Measurements from ENCODE around the gene PRR7. TPM values are rescaled to one million over a fixed set of nuclear protein-coding genes. Genes with fewer than 3 reads are reported as not detected.
A peak's percentile ranks its signal among the peaks of the same experiment; 100 is the strongest.

The PRR7 gene
- polyA plus RNA-seq, 1 of the 3 experiments (the other 2 are of a cell fraction), result 17.1 TPM

DNA sequence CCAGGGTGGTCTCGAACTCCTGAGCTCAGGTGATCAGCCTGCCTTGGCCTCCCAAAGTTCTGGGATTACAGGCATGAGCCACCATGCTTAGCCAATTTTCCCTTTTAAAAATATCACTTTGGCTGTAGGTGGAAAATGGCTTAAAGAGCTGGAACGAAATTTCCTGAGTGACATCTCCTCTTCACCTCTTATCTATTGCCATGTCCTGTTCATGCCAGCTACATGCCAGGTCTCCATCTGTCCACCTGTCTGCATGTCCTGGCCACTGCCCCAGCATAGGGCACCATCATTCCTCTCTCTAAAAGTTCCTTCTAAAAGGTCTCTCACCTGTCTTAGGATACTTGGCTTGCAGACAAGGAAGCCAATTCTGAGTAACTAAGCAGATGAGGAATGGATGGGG lies 22.9 kb upstream of the PRR7 start (continued):
- TF ChIP-seq CHD2 (IDR thresholded peaks at IDR 0.05; ENCODE audit: low read length, partially characterized antibody) (no peak), NRF1 (IDR thresholded peaks at IDR 0.05; ENCODE audit: low read depth, low read length) (no peak), FOSL2 (IDR thresholded peaks at IDR 0.05; ENCODE audit: borderline replicate concordance, low read depth) (no peak), FOXJ3 (CRISPR knock-in tag; IDR thresholded peaks at IDR 0.05) (no peak), RXRA (IDR thresholded peaks at IDR 0.05; ENCODE audit: borderline replicate concordance, low read depth) (no peak), SMC3 (IDR thresholded peaks at IDR 0.05; ENCODE audit: low read depth, low read length) (no peak), TEAD4 (IDR thresholded peaks at IDR 0.05; ENCODE audit: borderline replicate concordance, insufficient read depth) (no peak), POLR2AphosphoS5 (IDR thresholded peaks at IDR 0.05; ENCODE audit: low read depth, low read length) (no peak), EP300 (IDR thresholded peaks at IDR 0.05; ENCODE audit: borderline replicate concordance in 1 of 2, low read depth in 1 of 2, low read length in 1 of 2) (no peak)
- TF ChIP-seq, protein P1, sequence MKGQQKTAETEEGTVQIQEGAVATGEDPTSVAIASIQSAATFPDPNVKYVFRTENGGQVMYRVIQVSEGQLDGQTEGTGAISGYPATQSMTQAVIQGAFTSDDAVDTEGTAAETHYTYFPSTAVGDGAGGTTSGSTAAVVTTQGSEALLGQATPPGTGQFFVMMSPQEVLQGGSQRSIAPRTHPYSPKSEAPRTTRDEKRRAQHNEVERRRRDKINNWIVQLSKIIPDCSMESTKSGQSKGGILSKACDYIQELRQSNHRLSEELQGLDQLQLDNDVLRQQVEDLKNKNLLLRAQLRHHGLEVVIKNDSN (IDR thresholded peaks at IDR 0.05; ENCODE audit: borderline replicate concordance, low read depth), result no peak

DNA sequence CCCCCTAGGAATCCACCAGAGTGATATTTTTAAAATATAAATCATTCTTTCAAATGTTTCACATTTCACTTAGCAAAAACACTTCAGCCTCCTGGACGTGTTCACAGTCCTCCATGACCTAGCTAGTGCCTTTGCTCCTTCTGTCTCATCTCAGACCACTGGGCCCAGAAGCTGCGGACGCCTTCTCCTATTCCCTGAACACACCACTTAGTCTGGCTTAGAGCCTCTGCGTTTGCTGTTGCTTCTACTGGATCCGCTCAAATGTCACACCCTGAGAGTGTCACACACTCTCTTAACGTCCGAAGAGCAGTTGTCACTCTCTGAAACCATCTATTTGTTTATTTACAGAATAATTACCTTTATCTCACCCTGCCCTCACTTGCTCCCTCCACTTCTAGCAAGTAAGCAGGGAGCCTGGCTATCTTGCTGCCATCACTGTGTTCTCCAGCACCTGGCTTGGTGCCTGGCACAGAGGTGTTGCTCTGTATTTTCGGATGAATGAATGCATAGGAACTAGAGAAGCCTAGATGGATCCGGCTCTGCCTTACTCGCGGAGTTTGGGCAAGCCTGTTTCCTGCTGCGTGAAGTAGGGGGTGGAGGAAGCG lies 21.3 kb upstream of the PRR7 start:
- H3K27me3 ChIP-seq (ENCODE audit: insufficient read depth), result no peaks in the 10 kb centered on the region
- H3F3A ChIP-seq (replicated peaks; ENCODE audit: insufficient read depth), result peaks cover 12% of the 10 kb centered on the region
- DNase-seq, result no peak
- H3K9me3 ChIP-seq, result no peaks in the 10 kb centered on the region
- TF ChIP-seq, protein P2, sequence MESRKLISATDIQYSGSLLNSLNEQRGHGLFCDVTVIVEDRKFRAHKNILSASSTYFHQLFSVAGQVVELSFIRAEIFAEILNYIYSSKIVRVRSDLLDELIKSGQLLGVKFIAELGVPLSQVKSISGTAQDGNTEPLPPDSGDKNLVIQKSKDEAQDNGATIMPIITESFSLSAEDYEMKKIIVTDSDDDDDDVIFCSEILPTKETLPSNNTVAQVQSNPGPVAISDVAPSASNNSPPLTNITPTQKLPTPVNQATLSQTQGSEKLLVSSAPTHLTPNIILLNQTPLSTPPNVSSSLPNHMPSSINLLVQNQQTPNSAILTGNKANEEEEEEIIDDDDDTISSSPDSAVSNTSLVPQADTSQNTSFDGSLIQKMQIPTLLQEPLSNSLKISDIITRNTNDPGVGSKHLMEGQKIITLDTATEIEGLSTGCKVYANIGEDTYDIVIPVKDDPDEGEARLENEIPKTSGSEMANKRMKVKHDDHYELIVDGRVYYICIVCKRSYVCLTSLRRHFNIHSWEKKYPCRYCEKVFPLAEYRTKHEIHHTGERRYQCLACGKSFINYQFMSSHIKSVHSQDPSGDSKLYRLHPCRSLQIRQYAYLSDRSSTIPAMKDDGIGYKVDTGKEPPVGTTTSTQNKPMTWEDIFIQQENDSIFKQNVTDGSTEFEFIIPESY (IDR thresholded peaks at IDR 0.05; ENCODE audit: borderline replicate concordance, low read depth), result no peak
- TF ChIP-seq, protein P3, sequence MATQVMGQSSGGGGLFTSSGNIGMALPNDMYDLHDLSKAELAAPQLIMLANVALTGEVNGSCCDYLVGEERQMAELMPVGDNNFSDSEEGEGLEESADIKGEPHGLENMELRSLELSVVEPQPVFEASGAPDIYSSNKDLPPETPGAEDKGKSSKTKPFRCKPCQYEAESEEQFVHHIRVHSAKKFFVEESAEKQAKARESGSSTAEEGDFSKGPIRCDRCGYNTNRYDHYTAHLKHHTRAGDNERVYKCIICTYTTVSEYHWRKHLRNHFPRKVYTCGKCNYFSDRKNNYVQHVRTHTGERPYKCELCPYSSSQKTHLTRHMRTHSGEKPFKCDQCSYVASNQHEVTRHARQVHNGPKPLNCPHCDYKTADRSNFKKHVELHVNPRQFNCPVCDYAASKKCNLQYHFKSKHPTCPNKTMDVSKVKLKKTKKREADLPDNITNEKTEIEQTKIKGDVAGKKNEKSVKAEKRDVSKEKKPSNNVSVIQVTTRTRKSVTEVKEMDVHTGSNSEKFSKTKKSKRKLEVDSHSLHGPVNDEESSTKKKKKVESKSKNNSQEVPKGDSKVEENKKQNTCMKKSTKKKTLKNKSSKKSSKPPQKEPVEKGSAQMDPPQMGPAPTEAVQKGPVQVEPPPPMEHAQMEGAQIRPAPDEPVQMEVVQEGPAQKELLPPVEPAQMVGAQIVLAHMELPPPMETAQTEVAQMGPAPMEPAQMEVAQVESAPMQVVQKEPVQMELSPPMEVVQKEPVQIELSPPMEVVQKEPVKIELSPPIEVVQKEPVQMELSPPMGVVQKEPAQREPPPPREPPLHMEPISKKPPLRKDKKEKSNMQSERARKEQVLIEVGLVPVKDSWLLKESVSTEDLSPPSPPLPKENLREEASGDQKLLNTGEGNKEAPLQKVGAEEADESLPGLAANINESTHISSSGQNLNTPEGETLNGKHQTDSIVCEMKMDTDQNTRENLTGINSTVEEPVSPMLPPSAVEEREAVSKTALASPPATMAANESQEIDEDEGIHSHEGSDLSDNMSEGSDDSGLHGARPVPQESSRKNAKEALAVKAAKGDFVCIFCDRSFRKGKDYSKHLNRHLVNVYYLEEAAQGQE (IDR thresholded peaks at IDR 0.05; ENCODE audit: low read depth, low read length), result no peak
- no peak for TF ChIP-seq RXRA (IDR thresholded peaks at IDR 0.05; ENCODE audit: borderline replicate concordance, low read depth)
- no peak for TF ChIP-seq ELF1 (IDR thresholded peaks at IDR 0.05)
- TF ChIP-seq, protein P4, sequence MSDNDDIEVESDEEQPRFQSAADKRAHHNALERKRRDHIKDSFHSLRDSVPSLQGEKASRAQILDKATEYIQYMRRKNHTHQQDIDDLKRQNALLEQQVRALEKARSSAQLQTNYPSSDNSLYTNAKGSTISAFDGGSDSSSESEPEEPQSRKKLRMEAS (IDR thresholded peaks at IDR 0.05; ENCODE audit: low read depth), result no peak
- TF ChIP-seq POLR2AphosphoS5 (IDR thresholded peaks at IDR 0.05; ENCODE audit: low read depth, low read length), result no peak
- no peak for TF ChIP-seq TAF1 (IDR thresholded peaks at IDR 0.05; ENCODE audit: borderline replicate concordance, low read depth, low read length)
- TF ChIP-seq EP300 (IDR thresholded peaks at IDR 0.05; ENCODE audit: borderline replicate concordance in 1 of 2, low read depth in 1 of 2, low read length in 1 of 2), result no peak
- TF ChIP-seq GABPA (IDR thresholded peaks at IDR 0.05; ENCODE audit: low read depth), result no peak
- TF ChIP-seq, protein P5, sequence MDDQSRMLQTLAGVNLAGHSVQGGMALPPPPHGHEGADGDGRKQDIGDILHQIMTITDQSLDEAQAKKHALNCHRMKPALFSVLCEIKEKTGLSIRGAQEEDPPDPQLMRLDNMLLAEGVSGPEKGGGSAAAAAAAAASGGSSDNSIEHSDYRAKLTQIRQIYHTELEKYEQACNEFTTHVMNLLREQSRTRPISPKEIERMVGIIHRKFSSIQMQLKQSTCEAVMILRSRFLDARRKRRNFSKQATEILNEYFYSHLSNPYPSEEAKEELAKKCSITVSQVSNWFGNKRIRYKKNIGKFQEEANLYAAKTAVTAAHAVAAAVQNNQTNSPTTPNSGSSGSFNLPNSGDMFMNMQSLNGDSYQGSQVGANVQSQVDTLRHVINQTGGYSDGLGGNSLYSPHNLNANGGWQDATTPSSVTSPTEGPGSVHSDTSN (IDR thresholded peaks at IDR 0.05), result no peak
- TF ChIP-seq NFIC (IDR thresholded peaks at IDR 0.05; ENCODE audit: borderline replicate concordance), result no peak
- TF ChIP-seq YY1 (IDR thresholded peaks at IDR 0.05; ENCODE audit: low read depth), result no peak
- TF ChIP-seq TCF12 (IDR thresholded peaks at IDR 0.05), result no peak
- no peak for TF ChIP-seq MEF2A (IDR thresholded peaks at IDR 0.05; ENCODE audit: borderline replicate concordance, low read depth)
- TF ChIP-seq SMC3 (IDR thresholded peaks at IDR 0.05; ENCODE audit: low read depth, low read length), result no peak
- no peak for TF ChIP-seq FOSL2 (IDR thresholded peaks at IDR 0.05; ENCODE audit: borderline replicate concordance, low read depth)
- peaks cover 5 to 33% of the 10 kb centered on the region in 2 experiments; a peak in 2 of 4 replicates for H3K4me1 ChIP-seq (ENCODE audit: control insufficient read depth in 1 of 2, insufficient read depth in 2 of 2, low read depth in 1 of 2, low read length in 1 of 2)
- H3K4me2 ChIP-seq, result peak overlapping the region; percentile 69
- peak overlapping the region; percentile 73 for H3K9ac ChIP-seq
- peak overlapping the region; percentile 53 to 68 for H3K4me3 ChIP-seq (ENCODE audit: low read depth in 2 of 2, low read length in 1 of 2)
- H3K36me3 ChIP-seq (replicated peaks in 1 of 2; ENCODE audit: control insufficient read depth in 1 of 2, insufficient read depth in 2 of 2, low read length in 1 of 2), result no peaks in the 10 kb centered on the region
- WGBS (ENCODE audit: low lambda C conversion rate), result 73% methylated on average over 13 of the region's 13 CpGs
- peaks cover 30% of the 10 kb centered on the region for H3K79me2 ChIP-seq (ENCODE audit: insufficient read depth)
- H4K20me1 ChIP-seq (ENCODE audit: insufficient read depth), result 0 out of 2 replicates have a peak, but pooled peaks cover 13% of the 10 kb centered on the region
- ChIA-PET CTCF (interaction anchor here (0.9 to 10.8 kb wide), 8 partner anchors 16 to 76 kb away, joined by 3 to 120 read pairs (median 4); no protein-coding TSS in a partner anchor), POLR2A (interaction anchor here (0.7 to 2.1 kb wide), 4 partner anchors 19 to 72 kb away, joined by 3 to 11 read pairs (median 4); no protein-coding TSS in a partner anchor)
- peak overlapping the region; percentile 85 for H2AFZ ChIP-seq (ENCODE audit: low read depth)
- H3K9me2 ChIP-seq, result no peaks in the 10 kb centered on the region
- H3K27ac ChIP-seq (ENCODE audit: low read depth in 2 of 2, low read length in 1 of 2), result peak overlapping the region; percentile 89 to 92

All from SK-N-SH (cell line).